Stimulated activated CD8-positive, alpha-beta memory T cell treated with anti-CD3 and anti-CD28 coated beads, Interleukin-4, amount 100 ng/mL, for 24 hours (primary cell): ENCODE results near the gene THSD7A.

Source experiments
- DNase-seq: peaks from one replicate; pipeline ENCODE4 v3.0.0-alpha.2; 2020; ENCODE audit warnings: low read depth

The THSD7A gene

GRCh38 chr7:11331128-11332102, 500.6 kb downstream of the THSD7A start:
- DNase-seq = no peak

- DNase-seq = no peak
Measured at GRCh38 chr7:11330717-11331116, 501.3 kb downstream of the THSD7A start.

DNA sequence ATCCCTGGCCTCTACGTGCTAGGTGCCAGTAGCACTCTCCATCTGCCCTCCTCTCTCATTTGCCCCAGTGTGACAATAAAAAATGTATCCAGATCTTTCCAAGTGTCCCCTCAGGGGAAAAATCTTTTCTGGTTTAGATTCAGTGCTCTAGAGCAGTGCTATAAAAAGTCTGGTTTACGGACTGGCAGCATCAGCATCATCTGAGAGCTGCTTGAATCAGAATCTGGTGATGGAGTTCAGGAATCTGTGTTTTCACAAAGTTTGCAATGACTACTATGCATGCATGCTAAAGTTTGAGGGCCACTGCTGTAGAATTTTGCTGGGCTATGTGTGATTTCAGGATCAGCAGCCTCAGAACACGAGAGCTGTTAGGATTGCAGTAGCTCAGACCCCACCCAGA, 501.8 kb downstream of the THSD7A start:
- no peak for DNase-seq

DNA sequence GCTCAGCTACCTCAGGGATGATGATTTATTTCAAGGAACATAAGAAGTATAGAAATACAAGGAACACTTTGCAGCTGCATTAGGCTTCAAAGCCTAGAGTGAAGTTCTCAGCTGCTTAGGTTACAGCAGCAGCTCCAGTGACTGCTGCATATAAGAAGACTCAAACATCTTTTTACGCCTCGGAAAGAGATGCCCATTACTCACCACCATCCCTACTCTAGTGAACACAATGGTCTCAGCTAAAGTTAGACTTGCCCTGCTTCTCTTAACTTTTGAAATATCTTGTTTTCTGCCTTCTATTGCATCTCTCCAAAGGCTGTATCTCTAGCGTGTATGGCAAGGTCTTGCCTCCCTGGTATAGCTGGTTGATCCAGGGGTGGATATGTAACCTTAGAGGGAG, 502.4 kb downstream of the THSD7A start:
- DNase-seq = no peak

GRCh38 chr7:11328309-11328708, 503.7 kb downstream of the THSD7A start:
- DNase-seq = no peak

DNA sequence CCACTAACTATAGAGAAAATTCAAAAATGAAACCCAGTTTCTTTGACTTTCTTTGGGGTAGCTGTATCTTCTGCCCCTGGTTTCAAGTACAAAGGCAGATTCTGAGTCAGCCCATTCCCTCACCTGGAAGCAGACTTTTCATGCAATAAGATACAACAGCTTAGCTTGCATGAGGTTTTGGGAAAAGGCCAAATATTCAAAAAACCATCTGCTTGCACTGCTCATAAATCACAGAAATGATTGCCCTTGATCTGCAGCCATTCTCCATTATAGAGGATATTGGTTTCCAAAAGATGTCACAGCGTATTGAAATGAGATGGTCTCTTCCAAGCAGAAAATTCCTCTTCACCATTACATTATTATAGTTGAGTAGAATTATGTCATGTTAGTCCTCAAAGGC, 504.4 kb downstream of the THSD7A start:
- no peak for DNase-seq
